CMK (cell line): ENCODE results near the gene CLCNKA.
"Not testable (repeated sequence)": the region's sequence is repeated elsewhere in the genome, so short reads cannot be mapped to it uniquely, and the experiment has no call there.

ENCODE experiments used
- DNase-seq: peaks from one replicate; pipeline ENCODE4 v3.0.0-alpha.2; 2010; ENCODE audit warnings: low read depth

The CLCNKA gene

DNA sequence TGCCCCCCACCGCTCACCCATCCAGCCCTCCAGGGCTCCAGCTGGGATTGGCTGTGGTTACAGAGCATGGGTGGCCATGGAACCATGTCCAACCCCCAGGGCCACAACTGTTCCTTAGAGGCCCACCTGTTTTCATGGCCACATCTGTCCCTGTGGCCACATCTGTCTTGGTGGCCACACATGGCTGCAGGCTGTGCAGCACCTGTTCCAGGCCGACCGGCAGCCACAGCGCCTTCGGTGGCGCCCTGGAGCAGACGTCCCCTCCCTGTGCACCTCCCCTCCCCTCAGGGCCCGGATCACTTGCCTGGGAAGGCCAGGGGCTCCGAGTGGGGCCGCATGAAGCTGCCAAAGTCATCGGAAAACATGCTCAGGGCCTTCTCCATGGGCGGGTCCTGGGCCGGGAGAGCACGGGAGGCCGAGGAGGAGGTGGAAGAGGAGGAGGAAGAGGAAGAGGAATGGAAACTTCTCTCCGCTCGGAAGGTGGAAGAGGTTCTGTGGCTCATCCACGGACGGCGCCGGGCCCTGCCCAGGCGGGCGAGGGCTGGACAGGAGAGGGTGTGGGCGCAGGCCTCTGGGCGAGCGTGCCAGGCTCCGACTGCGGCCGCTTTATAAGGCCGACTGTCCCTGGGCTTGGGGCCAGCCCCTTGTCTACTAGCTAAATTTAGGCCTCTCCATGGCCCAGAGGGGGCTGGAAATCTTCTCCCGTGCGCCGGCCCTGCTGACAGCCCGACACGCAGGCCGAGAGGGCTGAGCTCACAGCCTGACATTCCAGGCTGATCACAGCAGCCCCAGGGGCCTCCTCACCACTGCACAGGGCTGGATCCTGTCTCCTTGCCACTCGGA is 4.2 kb upstream of the CLCNKA start, which contains the start of gene HSPB7:
Gene HSPB7 (minus strand): TSS at position 583 of the 843 bp plus-strand sequence. CDS start 80 bp downstream, at position 503.
- DNase-seq = no peak

DNA sequence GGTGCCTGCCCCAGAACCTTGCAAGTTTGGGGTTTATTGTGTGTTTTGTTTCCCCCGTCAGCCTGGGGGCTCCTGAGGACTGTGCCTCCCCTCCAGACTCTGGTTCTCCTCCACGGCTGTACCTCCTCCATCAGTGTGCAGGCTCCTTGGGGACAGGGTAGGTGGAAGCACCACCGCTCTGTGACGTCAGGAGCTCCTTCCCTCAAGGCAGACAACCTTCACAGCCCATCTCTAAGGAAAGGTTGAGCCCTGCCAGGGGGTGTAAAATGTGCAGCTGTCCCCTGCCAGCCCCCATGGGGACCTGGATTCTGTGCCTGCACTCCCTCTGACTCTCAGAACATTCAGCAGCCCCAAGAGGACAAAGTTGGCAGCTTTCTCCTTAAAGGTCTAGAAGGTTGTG is 3.5 kb upstream of the CLCNKA start:
- DNase-seq = no peak

GRCh38 chr1:16018749-16019643 is 2.8 kb upstream of the CLCNKA start:
- DNase-seq = no peak

GRCh38 chr1:16019644-16020277 is 2.1 kb upstream of the CLCNKA start:
- no peak for DNase-seq

DNA sequence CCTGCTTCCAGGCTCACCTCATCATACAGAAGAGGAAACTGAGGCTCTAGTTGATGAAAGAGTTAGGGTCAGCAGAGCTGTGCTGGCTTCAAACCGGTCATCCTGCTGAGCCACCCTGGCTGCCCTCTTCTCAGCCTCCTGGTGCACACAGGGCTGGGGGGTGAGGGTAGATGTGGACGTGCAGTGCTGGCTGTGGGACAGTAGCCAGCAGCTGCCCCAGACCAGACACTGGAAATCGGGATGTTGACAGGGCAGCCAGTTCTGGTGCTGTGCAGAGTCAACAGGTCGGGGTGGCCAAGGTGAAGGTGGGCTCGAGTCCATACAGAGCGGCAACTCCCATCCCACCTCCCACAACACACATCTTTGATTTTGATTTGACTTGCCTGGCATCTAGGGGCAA is 1.5 kb upstream of the CLCNKA start:
- no peak for DNase-seq

DNA sequence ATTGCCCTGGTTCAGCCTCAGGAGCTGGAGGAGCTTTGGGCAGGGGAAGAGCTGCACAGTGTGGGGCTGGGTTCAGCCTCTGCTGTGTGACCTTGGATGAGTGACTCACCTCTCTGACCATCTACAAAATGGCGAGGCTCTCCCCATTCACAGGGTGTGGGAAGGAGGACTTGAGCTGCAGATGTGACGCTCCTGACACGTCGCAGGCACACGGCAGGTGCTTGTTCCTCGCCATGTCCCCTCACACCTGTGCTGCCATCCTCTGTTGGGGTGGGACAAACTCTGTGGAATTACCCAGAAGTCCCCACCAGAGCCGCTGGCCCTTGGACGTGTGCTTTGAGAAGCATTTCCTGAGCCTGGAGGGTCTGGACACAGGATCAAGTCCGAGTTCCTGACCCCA is 958 bp upstream of the CLCNKA start:
- not testable (repeated sequence) for DNase-seq

DNA sequence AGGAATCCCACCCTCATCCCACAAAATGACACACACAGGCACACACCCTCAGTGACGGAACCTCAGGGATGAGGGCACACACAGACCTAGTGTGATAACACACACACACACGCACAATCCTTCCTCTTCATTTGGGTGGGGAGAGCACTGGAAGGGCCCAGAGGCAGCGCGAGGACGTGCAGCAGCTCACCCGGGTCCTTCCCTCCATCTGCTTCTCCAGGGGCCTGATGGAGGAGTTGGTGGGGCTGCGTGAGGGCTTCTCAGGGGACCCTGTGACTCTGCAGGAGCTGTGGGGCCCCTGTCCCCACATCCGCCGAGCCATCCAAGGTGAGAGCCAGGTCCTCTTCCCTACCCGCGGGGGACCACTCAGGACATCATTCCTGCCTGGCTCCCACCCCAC is 557 bp downstream of the CLCNKA start:
- no peak for DNase-seq

GRCh38 chr1:16023050-16023653 is 1.3 kb downstream of the CLCNKA start:
- DNase-seq = no peak

DNA sequence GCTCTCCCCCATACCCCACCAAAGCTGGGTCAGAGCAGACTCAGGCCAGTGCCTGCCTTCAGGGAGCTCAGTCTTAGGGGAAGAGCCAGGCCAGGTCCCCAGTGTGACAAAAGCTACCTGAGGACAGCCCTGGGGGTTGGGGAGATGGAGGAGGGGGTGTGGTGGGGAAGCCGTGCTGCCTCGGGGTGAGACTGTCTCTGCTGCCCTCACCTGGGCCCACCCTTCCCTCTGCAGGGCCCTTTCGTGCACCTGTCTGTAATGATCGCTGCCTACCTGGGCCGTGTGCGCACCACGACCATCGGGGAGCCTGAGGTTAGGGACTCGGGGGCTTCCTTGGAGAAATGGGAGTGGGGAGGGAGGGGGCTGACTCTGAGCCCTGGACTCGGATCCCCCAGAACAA is 4.5 kb downstream of the CLCNKA start:
- not testable (repeated sequence) for DNase-seq

DNA sequence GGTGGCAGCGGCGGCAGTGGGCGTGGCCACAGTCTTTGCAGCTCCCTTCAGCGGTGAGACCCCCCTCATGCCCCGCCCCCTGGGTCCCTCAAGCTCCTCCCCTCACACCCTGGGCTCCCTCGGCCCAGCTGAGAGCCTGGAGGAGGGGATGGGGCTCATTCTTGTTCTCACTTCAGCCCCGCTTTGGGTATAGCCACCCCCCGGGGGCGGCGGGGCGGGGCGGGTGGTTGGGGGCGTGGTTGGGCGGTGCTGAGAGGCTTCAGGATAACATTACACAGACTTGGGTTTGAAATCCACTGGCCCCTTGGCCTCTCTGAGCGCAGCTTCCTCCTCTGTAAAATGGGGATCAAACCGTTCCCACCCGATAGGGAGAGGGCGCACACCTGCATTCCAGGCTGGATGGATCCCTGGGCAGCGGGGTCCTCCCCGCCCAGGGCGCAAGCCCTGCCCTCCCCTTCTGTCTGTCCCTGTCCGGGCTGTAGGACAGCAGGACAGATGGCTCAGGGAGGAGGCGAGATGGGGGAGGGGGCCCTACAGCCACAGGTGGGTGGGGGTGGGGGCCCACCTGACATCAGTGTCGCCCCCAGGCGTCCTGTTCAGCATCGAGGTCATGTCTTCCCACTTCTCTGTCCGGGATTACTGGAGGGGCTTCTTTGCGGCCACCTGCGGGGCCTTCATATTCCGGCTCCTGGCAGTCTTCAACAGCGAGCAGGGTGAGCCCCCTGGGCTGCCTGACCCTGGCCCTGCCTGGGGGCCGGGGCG is 5.1 kb downstream of the CLCNKA start:
- no peak for DNase-seq

- no peak for DNase-seq
These were observed 6.6 kb downstream of the CLCNKA start for GRCh38 chr1:16028237-16029002.

- not testable (repeated sequence) for DNase-seq
These were observed 7.1 kb downstream of the CLCNKA start for GRCh38 chr1:16029003-16029268.

GRCh38 chr1:16029288-16029687 is 7.5 kb downstream of the CLCNKA start:
- no peak for DNase-seq

DNA sequence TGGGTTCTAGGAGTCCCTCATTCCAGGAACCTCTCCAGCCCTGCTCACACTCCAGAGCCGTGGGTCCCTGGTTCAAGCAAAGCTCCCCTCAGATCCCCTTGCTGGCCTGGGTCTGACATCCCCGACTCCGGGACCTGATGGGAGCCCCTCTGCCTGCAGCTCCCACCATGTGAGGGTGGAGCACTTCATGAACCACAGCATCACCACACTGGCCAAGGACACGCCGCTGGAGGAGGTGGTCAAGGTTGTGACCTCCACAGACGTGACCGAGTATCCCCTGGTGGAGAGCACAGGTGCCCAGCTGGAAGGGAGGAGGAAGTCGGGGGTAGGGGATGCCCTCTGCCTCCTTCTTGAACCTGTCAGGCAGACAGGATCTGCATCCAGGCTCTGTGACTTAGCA is 9.7 kb downstream of the CLCNKA start:
- DNase-seq = no peak

DNA sequence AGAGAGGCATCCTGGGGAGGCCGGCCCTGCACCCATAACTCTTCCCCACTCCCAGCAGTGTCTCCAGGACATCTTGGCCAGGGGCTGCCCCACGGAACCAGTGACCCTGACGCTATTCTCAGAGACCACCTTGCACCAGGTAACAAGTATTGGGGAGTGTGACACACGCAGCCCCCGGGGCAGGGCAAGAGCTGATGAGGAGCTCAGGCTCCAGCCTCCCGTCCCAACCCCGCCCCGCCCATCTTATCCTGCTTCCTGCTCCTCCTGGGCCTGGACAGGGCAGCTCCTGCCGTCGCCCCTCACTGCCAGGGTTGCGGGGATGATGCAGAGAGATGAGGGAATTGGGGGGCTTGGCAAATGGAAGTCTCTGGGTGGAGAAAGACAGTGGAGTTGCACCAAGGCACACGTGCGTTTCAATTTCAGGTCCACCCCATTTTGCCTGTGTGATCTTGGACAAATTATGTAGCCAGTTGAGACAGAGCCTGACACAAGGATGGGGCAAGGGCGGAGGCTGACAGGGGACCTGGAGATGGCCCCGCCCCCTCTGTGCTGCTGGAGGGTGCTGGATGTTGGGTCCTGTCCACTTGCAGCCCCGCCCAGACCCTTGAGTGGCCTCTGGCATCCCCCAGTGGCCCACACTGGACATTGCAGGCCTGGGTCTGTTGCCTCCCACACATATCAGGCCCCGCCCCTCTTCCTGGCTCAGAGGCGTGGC is 10.7 kb downstream of the CLCNKA start:
- DNase-seq = peak; percentile 94

GRCh38 chr1:16033103-16033632 is 11.3 kb downstream of the CLCNKA start:
- DNase-seq = not testable (repeated sequence)

DNA sequence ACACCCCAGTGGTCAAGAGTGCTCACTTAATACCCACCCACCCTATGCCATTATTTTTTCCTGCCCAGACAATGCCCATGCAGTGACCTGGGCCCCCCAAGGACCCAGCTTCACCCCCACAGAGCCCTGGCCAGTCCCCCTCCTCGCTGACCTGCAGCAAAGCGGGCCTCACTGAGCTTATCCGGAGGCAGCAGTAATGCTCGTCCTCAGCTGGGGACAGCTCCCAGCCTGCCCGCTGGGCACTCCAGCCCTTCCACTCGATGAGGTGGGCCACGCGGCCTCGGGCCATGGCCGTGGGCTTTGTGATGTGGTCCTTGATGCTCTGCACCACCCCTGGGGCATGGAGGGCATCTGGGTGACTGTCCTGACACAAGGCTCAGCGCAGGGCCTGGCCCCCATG is 14.6 kb downstream of the CLCNKA start:
- DNase-seq = not testable (repeated sequence)

DNA sequence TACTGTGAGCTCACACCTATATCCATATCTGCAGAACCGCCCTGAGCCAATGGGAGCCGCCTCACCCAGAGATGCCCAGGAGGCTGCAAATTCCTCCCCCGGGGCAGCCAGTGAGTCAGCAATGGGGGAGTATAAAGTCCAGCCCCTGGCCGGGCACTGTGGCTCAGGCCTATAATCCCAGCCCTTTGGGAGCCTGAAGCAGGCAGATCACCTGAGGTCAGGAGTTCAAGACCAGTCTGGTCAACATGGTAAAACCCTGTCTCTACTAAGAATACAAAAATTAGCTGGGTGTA is 16.7 kb downstream of the CLCNKA start:
- DNase-seq = no peak

GRCh38 chr1:16039871-16040270 is 18.0 kb downstream of the CLCNKA start:
- DNase-seq = not testable (repeated sequence)

DNA sequence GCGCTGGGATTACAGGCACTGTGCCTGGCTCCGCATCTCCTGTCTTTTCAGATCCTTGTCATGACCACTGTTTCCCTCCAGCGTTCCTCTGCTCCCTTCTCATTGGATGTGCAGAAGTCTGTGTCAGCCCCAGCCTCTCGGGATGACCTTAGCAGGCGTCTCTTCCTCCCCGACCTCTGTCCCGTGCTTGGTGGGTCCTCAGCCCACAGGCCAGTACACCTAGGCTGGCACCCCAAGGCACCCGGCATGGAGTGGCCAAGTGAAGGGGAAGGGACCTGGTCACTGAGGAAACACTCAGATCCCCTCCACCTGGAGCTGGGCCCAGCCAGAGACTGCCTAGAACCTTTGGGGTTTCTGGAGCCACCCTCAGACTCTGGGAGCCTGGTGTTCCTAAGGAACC is 19.4 kb downstream of the CLCNKA start:
- DNase-seq = no peak
